ENCODE results near the gene ZNF202.
"Not testable (repeated sequence)": the region's sequence is repeated elsewhere in the genome, so short reads cannot be mapped to it uniquely, and the experiment has no call there.

The ZNF202 gene

DNA sequence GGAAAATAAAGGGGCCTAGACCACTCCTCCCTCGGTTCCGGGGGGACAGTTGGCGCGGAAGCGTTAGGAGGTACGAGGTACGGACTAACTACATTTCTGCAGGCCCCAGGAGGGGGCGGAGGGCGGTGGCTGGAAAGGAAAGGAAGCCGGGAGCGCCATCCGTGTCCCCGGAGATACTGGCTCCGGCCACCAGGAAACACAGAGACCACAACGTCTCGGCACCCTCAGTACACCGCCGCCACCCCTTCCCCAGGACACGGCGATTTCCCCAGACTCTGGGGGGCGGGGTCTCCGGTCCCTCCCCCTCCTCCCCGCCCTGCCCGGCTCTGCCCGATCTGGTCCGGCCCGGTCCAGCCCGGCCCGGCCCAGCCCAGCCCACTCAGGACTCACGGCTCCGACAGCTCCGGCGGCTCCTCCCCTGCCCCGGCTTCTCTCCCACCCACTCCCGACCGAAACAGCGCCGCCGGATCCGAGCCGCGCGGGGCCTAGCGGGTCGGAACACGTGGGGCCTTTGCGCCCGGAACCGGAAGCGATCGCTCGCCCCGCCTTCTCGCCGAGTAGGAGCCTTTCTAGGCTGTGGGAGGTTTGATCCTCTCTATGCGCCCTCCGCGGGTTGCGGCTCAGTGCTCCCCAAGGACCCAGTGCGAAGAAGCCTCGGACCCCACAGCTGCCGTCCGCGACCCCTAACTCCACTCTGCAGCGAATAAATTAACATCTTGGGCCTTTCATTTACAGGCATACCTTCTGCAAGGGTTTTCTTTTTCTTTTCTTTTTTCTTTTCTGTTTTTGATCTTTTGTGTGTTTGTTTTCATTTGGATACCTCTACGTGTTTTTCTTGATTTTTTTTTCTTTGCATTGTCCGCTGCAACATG lies at the start of gene ZNF202:
TSS of gene ZNF202 (minus strand) at position 502 of the 872 bp plus-strand sequence. CDS start 10,772 bp downstream, outside the sequence.
- peak; percentile 86 to 88 for DNase-seq (ENCODE audit: low read depth in 2 of 2)

DNA sequence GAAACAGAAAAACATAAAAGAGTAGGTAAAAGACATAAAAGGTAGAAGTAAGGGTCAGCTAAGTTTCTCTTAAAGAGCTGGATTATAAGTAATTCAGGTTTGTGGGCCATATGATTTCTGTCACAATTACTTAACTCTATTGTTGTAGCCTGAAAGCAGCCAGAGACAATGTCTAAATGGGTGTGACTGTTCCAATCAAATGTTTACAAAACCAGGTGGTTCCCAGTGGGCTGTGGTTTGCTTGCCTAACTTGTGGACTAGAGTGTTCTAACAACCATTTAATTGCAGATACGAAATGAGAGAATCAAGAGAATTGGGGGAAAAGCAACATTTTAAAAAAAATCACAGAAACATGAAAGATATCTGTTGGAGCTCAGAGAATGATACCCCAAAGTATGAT lies 42.1 kb upstream of the ZNF202 start:
- DNase-seq (ENCODE audit: low read depth in 2 of 2), result no peak

DNA sequence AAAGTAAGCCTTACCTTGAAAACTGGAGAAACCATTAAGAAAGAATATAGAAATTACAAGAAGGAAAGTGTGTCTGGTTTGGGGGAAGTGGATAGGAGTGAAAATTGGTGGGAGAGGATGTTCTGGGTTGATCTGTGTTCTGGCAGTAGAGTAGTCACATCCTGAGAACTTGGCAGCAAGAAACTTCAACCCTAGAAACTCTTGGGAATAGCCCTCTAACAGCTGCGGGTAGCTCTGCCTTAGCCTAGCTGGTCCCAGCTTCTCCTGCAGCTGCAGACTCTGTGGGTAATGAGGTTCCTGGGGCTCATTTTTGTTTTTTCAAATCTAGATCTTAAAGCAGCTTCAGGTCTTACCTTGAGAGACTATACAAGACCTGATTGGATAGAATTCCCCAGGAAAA lies 37.1 kb upstream of the ZNF202 start:
- no peak for DNase-seq (ENCODE audit: low read depth in 2 of 2)

DNA sequence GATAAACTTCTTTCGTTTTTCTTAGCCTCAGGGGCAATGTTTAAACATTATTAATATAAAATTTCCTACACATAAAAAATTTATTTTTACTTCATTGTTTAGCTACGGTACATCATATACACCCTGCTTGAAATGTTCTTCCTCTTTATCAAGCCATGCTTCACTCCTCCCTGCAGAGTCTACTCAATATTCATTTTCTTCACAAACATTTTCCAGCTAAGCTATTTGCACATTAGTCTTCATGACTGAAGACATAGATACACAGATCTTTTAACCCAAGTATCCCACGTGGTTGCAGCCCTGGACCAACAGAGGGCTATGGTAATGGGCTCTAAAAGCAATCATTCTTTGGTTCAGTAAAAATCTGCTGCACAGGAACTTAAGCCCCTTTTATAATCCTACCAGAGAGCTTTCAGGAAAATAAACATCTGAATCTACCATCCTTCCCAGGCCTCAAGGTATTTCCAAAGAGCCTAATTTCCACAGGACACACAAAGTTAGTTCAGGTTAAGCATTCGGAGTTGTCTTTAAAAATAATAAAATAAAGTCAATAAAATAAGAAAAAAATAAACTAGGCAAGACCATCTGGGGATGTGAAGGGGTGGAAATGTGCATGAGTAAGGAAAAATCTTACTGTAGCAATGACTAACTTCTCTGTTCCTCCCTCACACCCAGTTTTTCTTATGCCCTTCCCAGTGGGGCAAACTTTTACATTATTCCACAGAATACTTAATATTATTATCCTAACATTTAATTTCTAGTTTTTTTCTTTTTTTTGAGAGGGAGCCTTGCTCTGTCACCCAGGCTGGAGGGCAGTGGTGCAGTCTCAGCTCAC lies 34.5 kb upstream of the ZNF202 start:
- DNase-seq (ENCODE audit: low read depth in 2 of 2), result no peak

GRCh38 chr11:123775289-123775688 lies 33.8 kb upstream of the ZNF202 start:
- no peak for DNase-seq (ENCODE audit: low read depth in 2 of 2)

DNA sequence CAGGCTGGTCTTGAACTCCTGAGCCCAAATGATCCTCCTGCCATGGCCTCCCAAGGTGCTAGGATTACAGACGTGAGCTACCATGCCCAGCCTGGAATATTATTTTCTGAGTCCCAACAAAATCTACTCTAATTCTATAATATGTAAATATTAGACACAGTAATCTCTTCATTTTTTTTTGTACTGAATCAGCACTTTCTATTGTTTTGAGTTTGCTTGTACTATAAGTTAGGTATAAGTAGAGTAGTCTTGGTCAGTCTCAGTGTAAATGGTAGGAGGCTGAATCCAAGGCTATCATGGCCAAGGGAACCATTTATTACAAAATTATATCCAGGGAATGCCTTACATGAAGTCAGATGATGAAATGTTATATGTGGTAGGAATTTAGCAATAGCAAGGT lies 32.5 kb upstream of the ZNF202 start:
- DNase-seq (ENCODE audit: low read depth in 2 of 2), result no peak

DNA sequence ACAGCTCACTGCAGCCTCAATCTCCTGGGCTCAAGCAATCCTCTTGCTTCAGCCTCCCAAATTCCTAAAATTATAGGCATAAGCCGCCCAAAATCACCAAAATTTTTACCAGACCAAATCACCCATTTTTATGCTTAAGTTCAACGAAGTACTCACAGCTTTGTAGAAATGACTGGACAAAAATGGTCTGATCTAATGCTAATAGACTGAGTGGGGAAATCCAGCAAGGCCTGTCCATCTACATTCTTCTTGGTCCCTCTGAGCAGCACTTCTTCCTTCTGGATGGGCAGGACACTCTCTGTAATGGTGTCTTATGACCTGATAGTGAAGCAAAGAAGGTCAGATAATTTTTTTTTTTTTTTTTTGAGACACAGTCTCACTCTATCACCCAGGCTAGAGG lies 31.6 kb upstream of the ZNF202 start:
- no peak for DNase-seq (ENCODE audit: low read depth in 2 of 2)

DNA sequence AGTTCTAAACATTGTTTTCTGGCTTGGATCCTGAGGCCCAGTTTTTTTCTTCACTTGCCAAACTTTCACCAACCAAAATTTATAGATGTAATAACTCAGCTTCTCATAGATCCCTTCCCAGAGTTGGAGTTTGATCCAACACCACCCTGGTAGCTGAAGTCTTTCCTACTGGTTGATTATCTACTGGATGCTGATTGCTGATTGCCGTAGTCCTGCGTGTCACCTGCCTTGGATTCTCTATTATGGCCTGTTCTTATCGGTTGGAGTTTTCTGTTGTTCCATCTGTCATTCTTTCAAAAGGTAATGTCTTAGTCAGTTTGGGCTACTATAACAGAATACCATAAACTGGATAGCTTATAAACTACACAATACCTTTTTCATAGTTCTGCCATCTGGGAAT lies 30.2 kb upstream of the ZNF202 start:
- no peak for DNase-seq (ENCODE audit: low read depth in 2 of 2)

GRCh38 chr11:123770712-123771111 lies 29.3 kb upstream of the ZNF202 start:
- DNase-seq (ENCODE audit: low read depth in 2 of 2), result no peak

- no peak for DNase-seq (ENCODE audit: low read depth in 2 of 2)
Observed at GRCh38 chr11:123765601-123766000, 24.1 kb upstream of the ZNF202 start.

DNA sequence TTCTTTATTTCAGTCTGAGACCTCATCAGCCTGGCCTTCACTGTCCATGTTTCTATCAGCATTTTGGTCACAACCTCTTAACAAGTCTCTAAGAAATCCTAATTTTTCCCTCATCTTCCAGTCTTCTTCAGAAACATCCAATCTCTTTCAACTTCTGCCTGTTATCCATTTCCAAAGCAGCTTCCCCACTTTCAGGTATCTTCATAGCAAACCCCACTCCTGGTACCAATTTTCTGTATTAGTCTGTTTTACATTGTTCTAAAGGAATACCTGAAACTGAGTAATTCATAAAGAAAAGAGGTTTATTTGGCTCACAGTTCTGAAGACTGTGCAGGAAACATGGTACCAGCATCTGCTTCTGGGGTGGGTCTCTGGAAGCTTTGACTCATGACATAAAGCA lies 21.0 kb upstream of the ZNF202 start:
- no peak for DNase-seq (ENCODE audit: low read depth in 2 of 2)

- no peak for DNase-seq (ENCODE audit: low read depth in 2 of 2)
Observed at GRCh38 chr11:123760894-123761293, 19.4 kb upstream of the ZNF202 start.

- DNase-seq (ENCODE audit: low read depth in 2 of 2), result no peak
Observed at GRCh38 chr11:123757976-123758375, 16.5 kb upstream of the ZNF202 start.

GRCh38 chr11:123755813-123756212 lies 14.4 kb upstream of the ZNF202 start:
- no peak for DNase-seq (ENCODE audit: low read depth in 2 of 2)

- DNase-seq (ENCODE audit: low read depth in 2 of 2), result no peak
Observed at GRCh38 chr11:123755344-123755743, 13.9 kb upstream of the ZNF202 start.

- DNase-seq (ENCODE audit: low read depth in 2 of 2), result no peak
Observed at GRCh38 chr11:123754101-123754568, 12.7 kb upstream of the ZNF202 start, which contains the start of gene OR6X1. Gene OR6X1, minus strand, starts transcription at chr11:123754518. Its CDS starts 0 bp downstream, at chr11:123754518.

- no peak for DNase-seq (ENCODE audit: low read depth in 2 of 2)
Observed at GRCh38 chr11:123753110-123753509, 11.7 kb upstream of the ZNF202 start.

DNA sequence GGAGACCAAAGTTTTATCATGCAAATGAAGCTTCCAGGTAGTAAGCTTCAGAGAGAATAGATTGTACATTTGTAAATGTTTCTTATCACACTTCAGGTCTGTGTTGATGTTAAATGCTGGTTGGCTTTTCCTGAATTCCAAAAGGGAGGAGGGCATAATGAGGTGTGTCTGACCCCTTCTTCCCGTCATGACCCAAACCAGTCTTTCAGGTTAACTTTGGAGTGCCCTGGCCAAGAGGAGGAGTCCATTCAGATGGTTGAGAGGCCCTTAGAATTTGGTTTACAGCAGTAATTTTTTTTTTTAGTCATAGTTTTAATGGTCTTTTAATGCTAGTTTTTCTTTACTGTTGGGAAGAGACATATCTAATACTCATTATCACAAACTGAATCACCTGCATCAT lies 10.3 kb upstream of the ZNF202 start:
- no peak for DNase-seq (ENCODE audit: low read depth in 2 of 2)

- DNase-seq (ENCODE audit: low read depth in 2 of 2), result not testable (repeated sequence)
Observed at GRCh38 chr11:123748349-123748748, 6.9 kb upstream of the ZNF202 start.

GRCh38 chr11:123745764-123746451 lies 4.4 kb upstream of the ZNF202 start:
- DNase-seq (ENCODE audit: low read depth in 2 of 2), result no peak

- no peak for DNase-seq (ENCODE audit: low read depth in 2 of 2)
Observed at GRCh38 chr11:123742724-123743120, 1.3 kb upstream of the ZNF202 start.
